CD14-positive monocyte (primary cell): ENCODE data around the gene TRAPPC3. TPM values are rescaled to one million over a fixed set of nuclear protein-coding genes. Genes with fewer than 3 reads are reported as not detected.

Source experiments
- DNase-seq, 3 donors: peaks; one replicate each; pipeline ENCODE4 v3.0.0-alpha.2; 2011 to 2022
- H2AFZ ChIP-seq: 2 replicates; pipeline ENCODE4 v1.6.0; 2012; ENCODE audit warnings: mild to moderate bottlenecking, low read depth, low read length, inconsistent platforms; ENCODE audit not compliant: insufficient read depth, poor library complexity, severe bottlenecking
- H3K27ac ChIP-seq, 2 donors: 1 replicate in 1 of 2; 2 replicates in 1 of 2; pipeline ENCODE4 v1.5.1; 2012 to 2013; ENCODE audit warnings: low read length in 2 of 2, control low read depth in 1 of 2, inconsistent platforms in 1 of 2, low read depth in 1 of 2, mild to moderate bottlenecking in 1 of 2
- H3K27me3 ChIP-seq, 2 donors: one replicate each; pipeline versions ENCODE4 v1.6.0 to v1.6.1; 2011 to 2013; ENCODE audit warnings: low read length in 2 of 2; ENCODE audit not compliant: control insufficient read depth in 2 of 2, insufficient read depth in 2 of 2
- H3K36me3 ChIP-seq, 2 donors: replicated peaks in 1 of 2; 1 replicate in 1 of 2; 2 replicates in 1 of 2; pipeline versions ENCODE4 v1.5.1 to v1.6.1; 2012 to 2013; ENCODE audit warnings: low read length in 2 of 2, control low read depth in 1 of 2, inconsistent platforms in 1 of 2, mild to moderate bottlenecking in 1 of 2; ENCODE audit not compliant: insufficient read depth in 2 of 2, control insufficient read depth in 1 of 2
- H3K4me1 ChIP-seq, 2 donors: 1 replicate in 1 of 2; 2 replicates in 1 of 2; pipeline versions ENCODE4 v1.5.1 to v1.6.1; 2012 to 2013; ENCODE audit warnings: low read length in 2 of 2, control low read depth in 1 of 2, inconsistent platforms in 1 of 2, mild to moderate bottlenecking in 1 of 2, moderate library complexity in 1 of 2; ENCODE audit not compliant: insufficient read depth in 2 of 2, control insufficient read depth in 1 of 2
- H3K4me2 ChIP-seq: replicated peaks from 2 replicates; pipeline ENCODE3; 2012; ENCODE audit warnings: low read length, moderate library complexity, mild to moderate bottlenecking; ENCODE audit not compliant: poor library complexity, severe bottlenecking; ENCODE audit errors: extremely low read depth
- H3K4me3 ChIP-seq, 3 experiments: fragments of 200-600 bp in 1 of 3; sonication (generic) in 1 of 3; replicated peaks in 1 of 3; 1 replicate in 2 of 3; 2 replicates in 1 of 3; pipeline ENCODE4 v1.5.1; 2011 to 2013; ENCODE audit warnings: low read length in 3 of 3, mild to moderate bottlenecking in 3 of 3, control low read depth in 2 of 3, low read depth in 2 of 3, inconsistent platforms in 1 of 3, moderate library complexity in 1 of 3
- H3K79me2 ChIP-seq: 2 replicates; pipeline ENCODE4 v1.6.0; 2012; ENCODE audit warnings: mild to moderate bottlenecking, control low read depth, inconsistent platforms, low read length, moderate library complexity; ENCODE audit not compliant: insufficient read depth
- H3K9ac ChIP-seq: 2 replicates; pipeline ENCODE4 v1.6.0; 2017; ENCODE audit warnings: low read length, mild to moderate bottlenecking; ENCODE audit not compliant: insufficient read depth, poor library complexity, severe bottlenecking
- H3K9me3 ChIP-seq, 2 donors: replicated peaks in 1 of 2; 1 replicate in 1 of 2; 2 replicates in 1 of 2; pipeline versions ENCODE4 v1.5.1 to v1.6.1; 2012 to 2013; ENCODE audit warnings: low read length in 2 of 2, control low read depth in 1 of 2; ENCODE audit not compliant: control insufficient read depth in 1 of 2, insufficient read depth in 1 of 2
- H4K20me1 ChIP-seq: 2 replicates; pipeline ENCODE4 v1.6.0; 2012; ENCODE audit warnings: mild to moderate bottlenecking, low read length, control low read depth, moderate library complexity; ENCODE audit not compliant: insufficient read depth
- H3K27ac Mint-ChIP-seq, 7 donors: one replicate each; pipeline ENCODE4 v1.8.0; 2020; ENCODE audit warnings: mild to moderate bottlenecking in 7 of 7, mixed read lengths in 7 of 7, moderate library complexity in 6 of 7, inconsistent platforms in 2 of 7
- H3K27me3 Mint-ChIP-seq, 3 donors: one replicate each; pipeline ENCODE4 v1.8.0; 2021 to 2022; ENCODE audit warnings: low read depth in 3 of 3, mild to moderate bottlenecking in 3 of 3, mixed read lengths in 3 of 3, moderate library complexity in 3 of 3, inconsistent platforms in 1 of 3
- H3K36me3 Mint-ChIP-seq, 2 donors: one replicate each; pipeline ENCODE4 v1.8.0; 2020; ENCODE audit warnings: mixed read lengths in 2 of 2, inconsistent platforms in 1 of 2, mild to moderate bottlenecking in 1 of 2
- H3K4me1 Mint-ChIP-seq: one replicate; pipeline ENCODE4 v1.8.0; 2020; ENCODE audit warnings: mild to moderate bottlenecking, mixed read lengths
- H3K4me3 Mint-ChIP-seq, 2 donors: one replicate each; pipeline ENCODE4 v1.8.0; 2020; ENCODE audit warnings: mild to moderate bottlenecking in 2 of 2, mixed read lengths in 2 of 2, moderate library complexity in 1 of 2
- H3K9me3 Mint-ChIP-seq, 7 donors: one replicate each; pipeline ENCODE4 v1.8.0; 2020 to 2022; ENCODE audit warnings: mixed read lengths in 7 of 7, mild to moderate bottlenecking in 6 of 7, moderate library complexity in 6 of 7, inconsistent platforms in 2 of 7
- CTCF ChIP-seq: fragments of 200-600 bp; IDR thresholded peaks from one replicate; pipeline ENCODE4 v1.8.0; 2022; ENCODE audit warnings: antibody characterized with exemption, mild to moderate bottlenecking
- WGBS: methylation state at CpG from one replicate; pipeline ENCODE4 v1.1.5; 2013; ENCODE audit warnings: missing lambda C conversion rate; ENCODE audit not compliant: insufficient coverage; 5-methylcytosine and 5-hydroxymethylcytosine counted together
- intact Hi-C, 2 donors: fragments of 100-400 bp; cut with micrococcal nuclease; formaldehyde crosslinking; loops; one replicate each; pipeline versions ENCODE4 v1.15.0 to v1.15.1; 2023
- polyA plus RNA-seq, 3 donors: library from polyadenylated mRNA; depleted of rRNA in 1 of 3; unstranded in 2 of 3; stranded (reverse) in 1 of 3; fragments of 300-500 nt in 2 of 3; fragments of >200 nt in 1 of 3; fragmentation: Illumina TruSeq in 2 of 3; gene quantifications; 1 replicate in 2 of 3; 2 replicates in 1 of 3; pipeline ENCODE4 v1.2.3, GENCODE V29; 2012 to 2021

TRAPPC3 gene
- polyA plus RNA-seq, 3 donors = 61.1 to 136 (median 125) TPM

DNA sequence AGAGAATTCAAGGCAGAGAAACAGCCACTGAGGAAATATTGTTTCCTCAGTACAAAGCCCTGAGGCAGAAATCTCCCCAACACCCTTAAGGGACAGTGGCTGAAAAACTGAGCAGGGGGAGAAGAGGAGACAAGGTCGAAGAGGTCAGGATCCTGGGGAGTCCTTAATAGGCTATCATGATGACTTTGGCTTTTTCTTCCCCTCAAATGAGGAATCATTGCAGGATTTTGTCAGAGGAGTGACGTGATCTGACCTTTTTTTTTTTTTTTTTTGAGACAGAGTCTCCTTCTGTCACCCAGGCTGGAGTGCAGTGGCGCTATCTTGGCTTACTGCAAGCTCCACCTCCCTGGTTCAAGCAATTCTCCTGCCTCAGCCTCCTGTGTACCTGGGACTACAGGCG, 16.9 kb upstream of the TRAPPC3 start:
- no peak overlapping the region for H3K4me2 ChIP-seq

DNA sequence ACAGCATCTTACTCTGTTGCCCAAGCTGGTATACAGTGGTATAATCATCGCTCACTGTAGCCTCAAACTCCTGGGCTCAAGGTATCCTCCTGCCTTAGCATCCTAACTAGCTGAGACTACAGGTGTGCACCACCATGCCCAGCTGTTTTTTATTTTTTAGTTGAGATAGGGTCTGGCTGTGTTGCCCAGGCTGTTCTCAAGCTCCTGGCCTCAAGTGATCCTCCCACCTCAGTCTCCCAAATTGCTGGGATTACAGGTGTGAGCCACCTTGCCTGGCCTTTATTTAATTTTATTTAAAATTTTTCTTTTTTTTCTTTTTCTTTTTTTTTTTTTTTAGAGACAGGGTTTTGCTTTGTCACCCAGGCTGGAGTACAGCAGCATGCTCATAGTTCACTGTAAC, 15.9 kb upstream of the TRAPPC3 start:
- Histone ChIP-seq H2AFZ (no peak overlapping the region), H3K4me2 (no peak overlapping the region), H4K20me1 (peaks cover 99% of the 10 kb centered on the region), H3K9ac (no peak overlapping the region), H3K4me1 (peaks cover 30 to 38% of the 10 kb centered on the region in 2 donors), H3K27ac (peak overlapping the region in 1 of 2 donors; percentile 18), H3K36me3 (peaks cover 9 to 25% of the 10 kb centered on the region in 2 donors), H3K9me3 (no peaks in the 10 kb centered on the region), H3K79me2 (peaks cover 100% of the 10 kb centered on the region), H3K4me3 (no peak overlapping the region), H3K27me3 (no peaks in the 10 kb centered on the region)
- TF ChIP-seq CTCF = no peak
- Mint-ChIP-seq H3K4me1 (peaks cover 62% of the 10 kb centered on the region), H3K9me3 (peaks cover 0 to 3% (median 0%) of the 10 kb centered on the region in 7 donors), H3K27ac (peak overlapping the region in 2 of 7 donors; percentile 78 to 79), H3K36me3 (peaks cover 41 to 58% of the 10 kb centered on the region in 2 donors), H3K27me3 (peaks cover 0 to 2% (median 0%) of the 10 kb centered on the region in 3 donors), H3K4me3 (no peak overlapping the region)
- DNase-seq = no peak
- intact Hi-C loops = no loop called here
- no CpG with 5 or more reads among the region's 1 CpG for WGBS

More for the DNA sequence above, 16.9 kb upstream of the TRAPPC3 start:
- Mint-ChIP-seq H3K9me3 (peaks cover 0 to 3% (median 0%) of the 10 kb centered on the region in 7 donors), H3K27ac (peak overlapping the region; percentile 64 to 93 (median 79)), H3K4me1 (peaks cover 54% of the 10 kb centered on the region), H3K4me3 (no peak overlapping the region), H3K36me3 (peaks cover 50 to 68% of the 10 kb centered on the region in 2 donors), H3K27me3 (peaks cover 0 to 3% (median 0%) of the 10 kb centered on the region in 3 donors)
- peaks cover 20 to 28% of the 10 kb centered on the region in 2 donors for H3K4me1 ChIP-seq
- TF ChIP-seq CTCF = no peak
- DNase-seq = peak in 1 of 3 donors; percentile 60
- H3K4me3 ChIP-seq = no peak overlapping the region
- intact Hi-C loops = no loop called here
- peaks cover 19 to 33% of the 10 kb centered on the region in 2 donors for H3K36me3 ChIP-seq
- peaks cover 99% of the 10 kb centered on the region for H4K20me1 ChIP-seq
- H3K9me3 ChIP-seq = no peaks in the 10 kb centered on the region
- H2AFZ ChIP-seq = no peak overlapping the region
- peaks cover 100% of the 10 kb centered on the region for H3K79me2 ChIP-seq
- H3K27me3 ChIP-seq = no peaks in the 10 kb centered on the region
- WGBS = 100% methylated on average over 2 of the region's 4 CpGs
- H3K27ac ChIP-seq = peak overlapping the region; percentile 19 to 61
- H3K9ac ChIP-seq = no peak overlapping the region
